Neuronal stem cell (in vitro differentiated cells): ENCODE data around the gene SORL1.

ENCODE experiments used
- DNase-seq: peaks from one replicate; pipeline ENCODE4 v3.0.0-alpha.2; 2013; ENCODE audit warnings: low spot score
- H2AFZ ChIP-seq: one replicate; pipeline ENCODE4 v1.6.1; 2013; ENCODE audit warnings: mild to moderate bottlenecking, low read length, inconsistent platforms
- H2AK5ac ChIP-seq: 2 replicates; pipeline ENCODE4 v1.6.1; 2013; ENCODE audit warnings: low read depth, mild to moderate bottlenecking, inconsistent platforms, low read length, moderate library complexity, mixed read lengths
- H2BK120ac ChIP-seq: 2 replicates; pipeline ENCODE4 v1.6.1; 2013; ENCODE audit warnings: low read depth, mild to moderate bottlenecking, inconsistent platforms, low read length, moderate library complexity, mixed read lengths
- H2BK12ac ChIP-seq: one replicate; pipeline ENCODE4 v1.6.1; 2013; ENCODE audit warnings: low read length, inconsistent platforms
- H2BK15ac ChIP-seq: 2 replicates; pipeline ENCODE4 v1.6.1; 2013; ENCODE audit warnings: mild to moderate bottlenecking, low read length, inconsistent platforms, mixed read lengths
- H2BK5ac ChIP-seq: one replicate; pipeline ENCODE4 v1.6.1; 2013; ENCODE audit warnings: inconsistent platforms, mild to moderate bottlenecking, low read length, moderate library complexity
- H3K14ac ChIP-seq: one replicate; pipeline ENCODE4 v1.6.1; 2013; ENCODE audit warnings: low read length, inconsistent platforms
- H3K18ac ChIP-seq: 2 replicates; pipeline ENCODE4 v1.6.1; 2013; ENCODE audit warnings: low read length, inconsistent platforms
- H3K23ac ChIP-seq: 2 replicates; pipeline ENCODE4 v1.6.1; 2013; ENCODE audit warnings: low read depth, mild to moderate bottlenecking, mixed read lengths, low read length, inconsistent platforms; ENCODE audit not compliant: poor library complexity
- H3K27ac ChIP-seq: replicated peaks from 3 replicates; pipeline ENCODE4 v1.5.1; 2013; ENCODE audit warnings: low read length, inconsistent platforms
- H3K27me3 ChIP-seq, 3 experiments: 2 replicates each; pipeline ENCODE4 v1.6.1; 2013; ENCODE audit warnings: low read length in 3 of 3, mild to moderate bottlenecking in 2 of 3, inconsistent platforms in 1 of 3, low read depth in 1 of 3, mixed read lengths in 1 of 3, moderate library complexity in 1 of 3; ENCODE audit not compliant: control insufficient read depth in 3 of 3, insufficient read depth in 3 of 3
- H3K36me3 ChIP-seq, 2 donors: replicated peaks in 1 of 2; 2 replicates each; pipeline ENCODE4 v1.6.1; 2013; ENCODE audit warnings: low read length in 2 of 2; ENCODE audit not compliant: control insufficient read depth in 2 of 2, insufficient read depth in 2 of 2
- H3K4ac ChIP-seq: 2 replicates; pipeline ENCODE4 v1.6.1; 2013; ENCODE audit warnings: inconsistent platforms, mild to moderate bottlenecking, low read length, moderate library complexity
- H3K4me1 ChIP-seq, 2 donors: 1 replicate in 1 of 2; 2 replicates in 1 of 2; pipeline ENCODE4 v1.6.1; 2013; ENCODE audit warnings: low read length in 2 of 2, low read depth in 1 of 2; ENCODE audit not compliant: control insufficient read depth in 2 of 2, insufficient read depth in 1 of 2
- H3K4me2 ChIP-seq: one replicate; pipeline ENCODE4 v1.6.1; 2013; ENCODE audit warnings: mild to moderate bottlenecking, low read length, inconsistent platforms; ENCODE audit not compliant: insufficient read depth, poor library complexity, severe bottlenecking
- H3K4me3 ChIP-seq, 2 donors: 2 replicates each; pipeline ENCODE4 v1.5.1; 2013; ENCODE audit warnings: low read length in 2 of 2, mild to moderate bottlenecking in 2 of 2, inconsistent platforms in 1 of 2, moderate library complexity in 1 of 2
- H3K79me1 ChIP-seq: one replicate; pipeline ENCODE4 v1.6.1; 2013; ENCODE audit warnings: low read depth, mild to moderate bottlenecking, inconsistent platforms, low read length, moderate library complexity
- H3K9ac ChIP-seq: one replicate; pipeline ENCODE4 v1.6.1; 2013; ENCODE audit warnings: mild to moderate bottlenecking, low read depth, low read length, inconsistent platforms; ENCODE audit not compliant: poor library complexity
- H3K9me3 ChIP-seq, 2 donors: replicated peaks in 1 of 2; 2 replicates each; pipeline versions ENCODE3 to v1.6.1; 2013; ENCODE audit warnings: low read length in 2 of 2, mild to moderate bottlenecking in 2 of 2, inconsistent platforms in 1 of 2, low read depth in 1 of 2, mixed read lengths in 1 of 2, moderate library complexity in 1 of 2; ENCODE audit not compliant: control insufficient read depth in 2 of 2, insufficient read depth in 1 of 2
- H4K8ac ChIP-seq: one replicate; pipeline ENCODE4 v1.6.1; 2013; ENCODE audit warnings: low read depth, mild to moderate bottlenecking, inconsistent platforms, low read length, moderate library complexity
- H4K91ac ChIP-seq: one replicate; pipeline ENCODE4 v1.6.1; 2013; ENCODE audit warnings: low read length, low read depth, mild to moderate bottlenecking, inconsistent platforms; ENCODE audit not compliant: poor library complexity
- WGBS, 2 donors: extraction: QIAGEN DNeasy Blood & Tissue Kit; methylation state at CpG; one replicate each; pipeline ENCODE4 v1.1.7; 2013; ENCODE audit warnings: missing lambda C conversion rate in 2 of 2, mixed read lengths in 1 of 2; ENCODE audit not compliant: insufficient read length in 2 of 2, insufficient replicate concordance in 1 of 2; ENCODE audit errors: extremely low coverage in 2 of 2; 5-methylcytosine and 5-hydroxymethylcytosine counted together

Gene SORL1

GRCh38 chr11:121478226-121478894, 26.2 kb downstream of the SORL1 start:
- H3K36me3 ChIP-seq = peaks cover 7 to 10% of the 10 kb centered on the region in 2 donors
- no peak overlapping the region for H2BK5ac ChIP-seq
- peak overlapping the region; percentile 86 for H4K91ac ChIP-seq
- H3K27ac ChIP-seq = peak overlapping the region; percentile 68
- H3K9ac ChIP-seq = peak overlapping the region; percentile 70
- H3K4ac ChIP-seq = peak overlapping the region; percentile 93
- H3K4me3 ChIP-seq = peak overlapping the region in 1 of 2 donors; percentile 64
- peak overlapping the region; percentile 95 for H3K23ac ChIP-seq
- peak overlapping the region; percentile 100 for H2BK12ac ChIP-seq
- peak overlapping the region; percentile 100 for H3K14ac ChIP-seq
- WGBS, 2 donors = no CpG with 5 or more reads among the region's 18 CpGs
- H2AFZ ChIP-seq = no peak overlapping the region
- H2BK120ac ChIP-seq = no peak overlapping the region
- peaks cover 6% of the 10 kb centered on the region for H3K79me1 ChIP-seq
- H3K27me3 ChIP-seq = peaks cover 0 to 4% (median 0%) of the 10 kb centered on the region in 3 experiments
- peaks cover 0 to 4% of the 10 kb centered on the region in 2 donors for H3K9me3 ChIP-seq
- H2BK15ac ChIP-seq = peak overlapping the region; percentile 41
- peak overlapping the region; percentile 77 for H2AK5ac ChIP-seq
- peaks cover 14 to 21% of the 10 kb centered on the region in 2 donors for H3K4me1 ChIP-seq
- no peak for DNase-seq
- peak overlapping the region; percentile 94 for H4K8ac ChIP-seq
- H3K18ac ChIP-seq = peak overlapping the region; percentile 92
- no peak overlapping the region for H3K4me2 ChIP-seq

- Histone ChIP-seq H2BK15ac (peak overlapping the region; percentile 41), H3K36me3 (peaks cover 7 to 10% of the 10 kb centered on the region in 2 donors), H3K27ac (peak overlapping the region; percentile 68), H3K4me3 (peak overlapping the region in 1 of 2 donors; percentile 64), H4K8ac (peak overlapping the region; percentile 94), H3K4me1 (peaks cover 14 to 21% of the 10 kb centered on the region in 2 donors), H3K79me1 (peaks cover 6% of the 10 kb centered on the region), H3K4me2 (no peak overlapping the region), H2BK5ac (no peak overlapping the region), H2BK120ac (no peak overlapping the region), H3K14ac (peak overlapping the region; percentile 100), H3K9ac (peak overlapping the region; percentile 70), H3K18ac (peak overlapping the region; percentile 92), H2AFZ (no peak overlapping the region), H3K27me3 (peaks cover 0 to 4% (median 0%) of the 10 kb centered on the region in 3 experiments), H4K91ac (peak overlapping the region; percentile 86), H2AK5ac (peak overlapping the region; percentile 77), H3K4ac (peak overlapping the region; percentile 93), H3K23ac (peak overlapping the region; percentile 95), H3K9me3 (peaks cover 0 to 4% of the 10 kb centered on the region in 2 donors), H2BK12ac (peak overlapping the region; percentile 100)
- no peak for DNase-seq
- WGBS, 2 donors = no CpG with 5 or more reads among the region's 25 CpGs
Observed at GRCh38 chr11:121478895-121479697, 27.0 kb downstream of the SORL1 start.

GRCh38 chr11:121479698-121480238, 27.7 kb downstream of the SORL1 start:
- no peak overlapping the region for H3K4ac ChIP-seq
- H3K14ac ChIP-seq = no peak overlapping the region
- no peak overlapping the region for H2BK5ac ChIP-seq
- H3K4me2 ChIP-seq = no peak overlapping the region
- no peak overlapping the region for H2BK15ac ChIP-seq
- WGBS, 2 donors = no CpG with 5 or more reads among the region's 7 CpGs
- H2BK120ac ChIP-seq = no peak overlapping the region
- H3K36me3 ChIP-seq = peaks cover 7 to 10% of the 10 kb centered on the region in 2 donors
- H4K8ac ChIP-seq = no peak overlapping the region
- no peak for DNase-seq
- H3K27ac ChIP-seq = no peak overlapping the region
- H3K4me3 ChIP-seq = no peak overlapping the region
- no peak overlapping the region for H2AFZ ChIP-seq
- peaks cover 0 to 4% of the 10 kb centered on the region in 2 donors for H3K9me3 ChIP-seq
- H4K91ac ChIP-seq = no peak overlapping the region
- peaks cover 14 to 21% of the 10 kb centered on the region in 2 donors for H3K4me1 ChIP-seq
- no peak overlapping the region for H3K9ac ChIP-seq
- peak overlapping the region; percentile 85 for H3K18ac ChIP-seq
- H2AK5ac ChIP-seq = no peak overlapping the region
- H3K27me3 ChIP-seq = peaks cover 0 to 4% (median 0%) of the 10 kb centered on the region in 3 experiments
- peaks cover 6% of the 10 kb centered on the region for H3K79me1 ChIP-seq
- no peak overlapping the region for H2BK12ac ChIP-seq
- no peak overlapping the region for H3K23ac ChIP-seq
